Stimulated activated CD4-positive, alpha-beta T cell treated with anti-CD3 and anti-CD28 coated beads, Interleukin-2, amount 100 ng/mL, for 4 hours (primary cell): Measurements from ENCODE around the gene AIRE.
"Not testable (repeated sequence)": the region's sequence is repeated elsewhere in the genome, so short reads cannot be mapped to it uniquely, and the experiment has no call there.

ENCODE experiments used
- DNase-seq: peaks from one replicate; pipeline ENCODE4 v3.0.0-alpha.2; 2020; ENCODE audit warnings: low read depth

AIRE gene

GRCh38 chr21:44337941-44338895, 52.5 kb downstream of the AIRE start:
- DNase-seq = no peak

GRCh38 chr21:44338971-44339910, 53.6 kb downstream of the AIRE start, which contains the start of gene CFAP410:
TSS of gene CFAP410 (minus strand) at chr21:44339390. CDS start at chr21:44339194, 196 bp downstream.
- DNase-seq = peak; percentile 91

- DNase-seq = not testable (repeated sequence)
Measured at GRCh38 chr21:44341726-44342458, 56.2 kb downstream of the AIRE start.

GRCh38 chr21:44342981-44343380, 57.3 kb downstream of the AIRE start:
- DNase-seq = not testable (repeated sequence)

- DNase-seq = no peak
Measured at GRCh38 chr21:44344541-44345183, 59.0 kb downstream of the AIRE start.

GRCh38 chr21:44345495-44345894, 59.8 kb downstream of the AIRE start:
- no peak for DNase-seq

GRCh38 chr21:44347911-44348451, 62.3 kb downstream of the AIRE start:
- DNase-seq = no peak
